COR-L47 (cell line): ENCODE measurements around the gene H6PD.

Experiments
- DNase-seq: peaks from one replicate; lab custom pipeline; 2025; lab: John Stamatoyannopoulos, UW

The H6PD gene

DNA sequence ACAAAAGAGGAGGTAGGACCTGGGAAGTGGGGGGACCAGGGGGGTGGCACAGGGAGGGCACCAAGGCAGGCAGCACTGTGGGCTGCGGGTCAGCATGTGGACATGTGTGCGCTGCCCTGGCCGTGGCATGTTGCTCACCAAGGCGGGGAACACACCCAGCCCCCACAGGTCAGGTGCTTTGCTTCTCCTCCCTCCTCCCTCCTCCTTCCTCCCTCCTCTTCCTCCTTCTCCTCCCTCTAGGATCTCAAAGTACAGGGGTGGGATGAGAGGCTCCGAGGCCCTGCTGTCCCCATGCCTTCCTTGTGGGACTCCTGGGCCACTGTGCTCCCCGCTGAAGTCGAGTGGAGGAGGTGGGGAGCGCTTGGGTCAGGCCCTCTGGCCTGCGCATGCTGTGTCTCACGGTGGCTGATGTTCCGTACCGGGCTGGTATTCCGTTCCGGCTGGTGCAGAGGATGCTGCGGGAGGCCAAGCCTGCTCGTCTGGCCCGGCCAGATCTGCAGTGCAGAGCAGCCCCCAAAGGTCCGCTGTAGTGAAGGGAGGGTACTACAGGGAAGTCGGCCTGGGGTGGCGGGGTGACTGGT, 84.7 kb downstream of the H6PD start:
- DNase-seq: no peak

- DNase-seq: peak; percentile 37
These were observed 85.4 kb downstream of the H6PD start for GRCh38 chr1:9319789-9320519.
